ENCODE results near the gene FN3KRP.

FN3KRP gene

GRCh38 chr17:82689077-82689476, 27.4 kb upstream of the FN3KRP start:
- TF ChIP-seq CTCF (IDR thresholded peaks at IDR 0.05; ENCODE audit: insufficient read depth, missing control alignments): no peak
- DNase-seq (ENCODE audit: insufficient read length, low spot score) (no peak), FAIRE-seq (no peak)

- DNase-seq (ENCODE audit: insufficient read length, low spot score) (no peak), FAIRE-seq (no peak)
- no peak for TF ChIP-seq CTCF (IDR thresholded peaks at IDR 0.05; ENCODE audit: insufficient read depth, missing control alignments)
These were observed 25.6 kb upstream of the FN3KRP start for GRCh38 chr17:82690786-82691489.

- no peak for DNase-seq (ENCODE audit: insufficient read length, low spot score)
- no peak for TF ChIP-seq CTCF (IDR thresholded peaks at IDR 0.05; ENCODE audit: insufficient read depth, missing control alignments)
- no peak for FAIRE-seq
These were observed 24.8 kb upstream of the FN3KRP start for GRCh38 chr17:82691714-82692113.

- DNase-seq (ENCODE audit: insufficient read length, low spot score) (no peak), FAIRE-seq (no peak)
- TF ChIP-seq CTCF (IDR thresholded peaks at IDR 0.05; ENCODE audit: insufficient read depth, missing control alignments): no peak
These were observed 24.2 kb upstream of the FN3KRP start for GRCh38 chr17:82692268-82692667.

GRCh38 chr17:82693168-82693867, 23.2 kb upstream of the FN3KRP start:
- no peak for TF ChIP-seq CTCF (IDR thresholded peaks at IDR 0.05; ENCODE audit: insufficient read depth, missing control alignments)
- FAIRE-seq (no peak), DNase-seq (ENCODE audit: insufficient read length, low spot score) (no peak)

GRCh38 chr17:82694647-82695046, 21.9 kb upstream of the FN3KRP start:
- FAIRE-seq: no peak

More at GRCh38 chr17:82694647-82695046, 21.9 kb upstream of the FN3KRP start:
- no peak for TF ChIP-seq CTCF (IDR thresholded peaks at IDR 0.05; ENCODE audit: insufficient read depth, missing control alignments)
- no peak for DNase-seq (ENCODE audit: insufficient read length, low spot score)

Measured in D721Med (cell line).